GM12878 (cell line): ENCODE measurements around the gene VSIG10L. TPM values are rescaled to one million over a fixed set of nuclear protein-coding genes. Genes with fewer than 3 reads are reported as not detected.

ENCODE experiments used
- ASH2L ChIP-seq: fragments of 300-600, 200-600 bp; sonication (generic); IDR thresholded peaks from 2 replicates; pipeline ENCODE4 v1.6.1; 2017; ENCODE audit warnings: low read depth, mild to moderate bottlenecking, borderline replicate concordance
- ATF2 ChIP-seq: IDR thresholded peaks from 2 replicates; pipeline ENCODE4 v1.6.1; 2012; ENCODE audit warnings: low read length, inconsistent platforms
- BACH1 ChIP-seq: fragments of 450-650 bp; IDR thresholded peaks from 2 replicates; pipeline ENCODE4 v1.6.1; 2017; ENCODE audit warnings: mild to moderate bottlenecking, borderline replicate concordance
- CREB1 ChIP-seq: IDR thresholded peaks from 2 replicates; pipeline ENCODE4 v1.6.1; 2012; ENCODE audit warnings: low read depth, mild to moderate bottlenecking, inconsistent platforms
- GATAD2B ChIP-seq: fragments of 450-650 bp; conservative IDR thresholded peaks from 2 replicates; pipeline ENCODE4 v1.6.1; 2017; ENCODE audit warnings: low read depth, mild to moderate bottlenecking, moderate library complexity
- HDAC6 ChIP-seq: fragments of 200-600 bp; sonication (generic); IDR thresholded peaks from one replicate; pipeline ENCODE4 v1.8.0; 2017; ENCODE audit warnings: antibody characterized with exemption; ENCODE audit not compliant: unreplicated experiment
- MEF2B ChIP-seq: fragments of 450-650 bp; IDR thresholded peaks from 2 replicates; pipeline ENCODE4 v1.6.1; 2018; ENCODE audit warnings: mild to moderate bottlenecking, moderate library complexity; ENCODE audit not compliant: partially characterized antibody, poor library complexity, severe bottlenecking
- MTA3 ChIP-seq: IDR thresholded peaks from 2 replicates; pipeline ENCODE4 v1.6.1; 2012; ENCODE audit warnings: low read length, inconsistent platforms, borderline replicate concordance
- MYC ChIP-seq: IDR thresholded peaks from 2 replicates; pipeline ENCODE4 v1.6.1; 2011; ENCODE audit warnings: mild to moderate bottlenecking, low read length, moderate library complexity, inconsistent platforms; ENCODE audit not compliant: insufficient read depth, insufficient replicate concordance, insufficient read length, severe bottlenecking
- NFYA ChIP-seq: IDR thresholded peaks from 2 replicates; pipeline ENCODE4 v1.6.1; 2011; ENCODE audit warnings: low read depth, mild to moderate bottlenecking, low read length, improper control_type of control experiment, borderline replicate concordance
- PML ChIP-seq: IDR thresholded peaks from 2 replicates; pipeline ENCODE4 v1.6.1; 2012; ENCODE audit warnings: low read length, inconsistent platforms
- POLR2AphosphoS5 ChIP-seq: IDR thresholded peaks from 2 replicates; pipeline ENCODE4 v1.6.1; 2011; ENCODE audit warnings: mild to moderate bottlenecking, low read length, inconsistent platforms
- SIX5 ChIP-seq: IDR thresholded peaks from 2 replicates; pipeline ENCODE4 v1.6.1; 2011; ENCODE audit warnings: mild to moderate bottlenecking, low read depth, low read length, moderate library complexity; ENCODE audit not compliant: severe bottlenecking
- SMARCA5 ChIP-seq: fragments of 450-650 bp; IDR thresholded peaks from 2 replicates; pipeline ENCODE4 v1.6.1; 2017; ENCODE audit warnings: mild to moderate bottlenecking
- SPI1 ChIP-seq: IDR thresholded peaks from 2 replicates; pipeline ENCODE4 v1.6.1; 2011; ENCODE audit warnings: low read depth, mild to moderate bottlenecking, low read length, moderate library complexity, borderline replicate concordance; ENCODE audit not compliant: insufficient read depth
- SREBF1 ChIP-seq: IDR thresholded peaks from 2 replicates; pipeline ENCODE4 v1.6.1; 2012; ENCODE audit warnings: mild to moderate bottlenecking, low read length
- TBL1XR1 ChIP-seq: IDR thresholded peaks from 2 replicates; pipeline ENCODE4 v1.6.1; 2012; ENCODE audit warnings: low read depth, low read length, improper control_type of control experiment
- TCF3 ChIP-seq: IDR thresholded peaks from 2 replicates; pipeline ENCODE4 v1.6.1; 2012; ENCODE audit warnings: low read depth, mild to moderate bottlenecking, low read length, borderline replicate concordance; ENCODE audit not compliant: insufficient read depth
- YY1 ChIP-seq: IDR thresholded peaks from 2 replicates; pipeline ENCODE4 v1.6.1; 2011; ENCODE audit warnings: low read depth, mild to moderate bottlenecking, low read length
- ZBED1 ChIP-seq: IDR thresholded peaks from 2 replicates; pipeline ENCODE4 v1.6.1; 2016; ENCODE audit warnings: borderline replicate concordance
- ZBTB33 ChIP-seq: fragments of 450-650 bp; IDR thresholded peaks from 2 replicates; pipeline ENCODE4 v1.6.1; 2017; ENCODE audit warnings: mild to moderate bottlenecking
- ZNF24 ChIP-seq: fragments of 450-650 bp; IDR thresholded peaks from 2 replicates; pipeline ENCODE4 v1.6.1; 2017; ENCODE audit warnings: antibody characterized with exemption, mild to moderate bottlenecking
- polyA plus RNA-seq, 11 experiments: library from polyadenylated mRNA; depleted of rRNA in 4 of 11; unstranded in 6 of 11; stranded (reverse) in 5 of 11; fragments of >200 nt; fragmentation: Nextera tagmentation in 4 of 11; fragmentation: Illumina TruSeq in 1 of 11; extraction: Ambion mirVana in 4 of 11; extraction: Trizol in 1 of 11; gene quantifications; 1 replicate in 1 of 11; 2 replicates in 10 of 11; pipeline versions ENCODE4 v1.2.1 to v1.2.3, GENCODE V29; 2011 to 2016; ENCODE audit warnings: inconsistent platforms in 2 of 11, missing spikeins in 2 of 11, low read depth in 1 of 11
- total RNA-seq, 4 experiments: library from RNA; depleted of rRNA in 3 of 4; stranded (reverse); fragments of >200 nt in 3 of 4; fragmentation: Illumina TruSeq in 1 of 4; extraction: Trizol in 1 of 4; gene quantifications; 2 replicates each; pipeline versions ENCODE4 v1.2.1 to v1.2.3, GENCODE V29; 2013 to 2021
- TF ChIP-seq, protein P1 (sequence below): IDR thresholded peaks from 2 replicates; pipeline ENCODE4 v1.6.1; 2012; ENCODE audit warnings: improper control_type of control experiment, low read depth, low read length; ENCODE audit not compliant: insufficient replicate concordance

Gene VSIG10L
- total and polyA plus RNA-seq, 10 of the 15 experiments (the other 5 are each of a cell fraction or from before 2014, with no cell fraction given), result 0.09 to 0.93 (median 0.49) TPM

- no peak for TF ChIP-seq ATF2
- no peak for TF ChIP-seq ZBED1
- no peak; the same call in 1 of the 2 replicates for TF ChIP-seq POLR2AphosphoS5
- TF ChIP-seq, protein P1, sequence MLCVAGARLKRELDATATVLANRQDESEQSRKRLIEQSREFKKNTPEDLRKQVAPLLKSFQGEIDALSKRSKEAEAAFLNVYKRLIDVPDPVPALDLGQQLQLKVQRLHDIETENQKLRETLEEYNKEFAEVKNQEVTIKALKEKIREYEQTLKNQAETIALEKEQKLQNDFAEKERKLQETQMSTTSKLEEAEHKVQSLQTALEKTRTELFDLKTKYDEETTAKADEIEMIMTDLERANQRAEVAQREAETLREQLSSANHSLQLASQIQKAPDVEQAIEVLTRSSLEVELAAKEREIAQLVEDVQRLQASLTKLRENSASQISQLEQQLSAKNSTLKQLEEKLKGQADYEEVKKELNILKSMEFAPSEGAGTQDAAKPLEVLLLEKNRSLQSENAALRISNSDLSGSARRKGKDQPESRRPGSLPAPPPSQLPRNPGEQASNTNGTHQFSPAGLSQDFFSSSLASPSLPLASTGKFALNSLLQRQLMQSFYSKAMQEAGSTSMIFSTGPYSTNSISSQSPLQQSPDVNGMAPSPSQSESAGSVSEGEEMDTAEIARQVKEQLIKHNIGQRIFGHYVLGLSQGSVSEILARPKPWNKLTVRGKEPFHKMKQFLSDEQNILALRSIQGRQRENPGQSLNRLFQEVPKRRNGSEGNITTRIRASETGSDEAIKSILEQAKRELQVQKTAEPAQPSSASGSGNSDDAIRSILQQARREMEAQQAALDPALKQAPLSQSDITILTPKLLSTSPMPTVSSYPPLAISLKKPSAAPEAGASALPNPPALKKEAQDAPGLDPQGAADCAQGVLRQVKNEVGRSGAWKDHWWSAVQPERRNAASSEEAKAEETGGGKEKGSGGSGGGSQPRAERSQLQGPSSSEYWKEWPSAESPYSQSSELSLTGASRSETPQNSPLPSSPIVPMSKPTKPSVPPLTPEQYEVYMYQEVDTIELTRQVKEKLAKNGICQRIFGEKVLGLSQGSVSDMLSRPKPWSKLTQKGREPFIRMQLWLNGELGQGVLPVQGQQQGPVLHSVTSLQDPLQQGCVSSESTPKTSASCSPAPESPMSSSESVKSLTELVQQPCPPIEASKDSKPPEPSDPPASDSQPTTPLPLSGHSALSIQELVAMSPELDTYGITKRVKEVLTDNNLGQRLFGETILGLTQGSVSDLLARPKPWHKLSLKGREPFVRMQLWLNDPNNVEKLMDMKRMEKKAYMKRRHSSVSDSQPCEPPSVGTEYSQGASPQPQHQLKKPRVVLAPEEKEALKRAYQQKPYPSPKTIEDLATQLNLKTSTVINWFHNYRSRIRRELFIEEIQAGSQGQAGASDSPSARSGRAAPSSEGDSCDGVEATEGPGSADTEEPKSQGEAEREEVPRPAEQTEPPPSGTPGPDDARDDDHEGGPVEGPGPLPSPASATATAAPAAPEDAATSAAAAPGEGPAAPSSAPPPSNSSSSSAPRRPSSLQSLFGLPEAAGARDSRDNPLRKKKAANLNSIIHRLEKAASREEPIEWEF, result no peak
- TF ChIP-seq BACH1, result peak; percentile 80
- TF ChIP-seq GATAD2B, result peak; percentile 87; the same call in 1 of the 2 replicates
- no peak for TF ChIP-seq SMARCA5
- no peak for TF ChIP-seq TCF3
- no peak for TF ChIP-seq MTA3
- no peak for TF ChIP-seq SREBF1
- no peak for TF ChIP-seq ZBTB33
- peak; percentile 64; the same call in 1 of the 2 replicates for TF ChIP-seq CREB1
- TF ChIP-seq NFYA, result no peak
- TF ChIP-seq SIX5, result no peak
- TF ChIP-seq ASH2L, result no peak
- TF ChIP-seq HDAC6, result no peak
- TF ChIP-seq MEF2B, result no peak
- TF ChIP-seq TBL1XR1, result no peak
- TF ChIP-seq PML, result no peak
- TF ChIP-seq MYC, result peak; percentile 7
- TF ChIP-seq SPI1, result no peak
- TF ChIP-seq YY1, result 0 out of 2 replicates have a peak, but pooled peaks have one; percentile 21
- no peak for TF ChIP-seq ZNF24
Observed at GRCh38 chr19:51367565-51368365, 25.8 kb upstream of the VSIG10L start (continued).
